Superior temporal gyrus (tissue), 1 donor: Measurements from ENCODE around the gene CZIB.
A peak's percentile ranks its signal among the peaks of the same experiment; 100 is the strongest.
"Not testable (repeated sequence)": the region's sequence is repeated elsewhere in the genome, so short reads cannot be mapped to it uniquely, and the experiment has no call there.

Source experiments
- DNase-seq: peaks from one replicate; pipeline ENCODE4 v3.0.0-alpha.2; 2016; ENCODE audit errors: extremely low spot score

Gene CZIB

DNA sequence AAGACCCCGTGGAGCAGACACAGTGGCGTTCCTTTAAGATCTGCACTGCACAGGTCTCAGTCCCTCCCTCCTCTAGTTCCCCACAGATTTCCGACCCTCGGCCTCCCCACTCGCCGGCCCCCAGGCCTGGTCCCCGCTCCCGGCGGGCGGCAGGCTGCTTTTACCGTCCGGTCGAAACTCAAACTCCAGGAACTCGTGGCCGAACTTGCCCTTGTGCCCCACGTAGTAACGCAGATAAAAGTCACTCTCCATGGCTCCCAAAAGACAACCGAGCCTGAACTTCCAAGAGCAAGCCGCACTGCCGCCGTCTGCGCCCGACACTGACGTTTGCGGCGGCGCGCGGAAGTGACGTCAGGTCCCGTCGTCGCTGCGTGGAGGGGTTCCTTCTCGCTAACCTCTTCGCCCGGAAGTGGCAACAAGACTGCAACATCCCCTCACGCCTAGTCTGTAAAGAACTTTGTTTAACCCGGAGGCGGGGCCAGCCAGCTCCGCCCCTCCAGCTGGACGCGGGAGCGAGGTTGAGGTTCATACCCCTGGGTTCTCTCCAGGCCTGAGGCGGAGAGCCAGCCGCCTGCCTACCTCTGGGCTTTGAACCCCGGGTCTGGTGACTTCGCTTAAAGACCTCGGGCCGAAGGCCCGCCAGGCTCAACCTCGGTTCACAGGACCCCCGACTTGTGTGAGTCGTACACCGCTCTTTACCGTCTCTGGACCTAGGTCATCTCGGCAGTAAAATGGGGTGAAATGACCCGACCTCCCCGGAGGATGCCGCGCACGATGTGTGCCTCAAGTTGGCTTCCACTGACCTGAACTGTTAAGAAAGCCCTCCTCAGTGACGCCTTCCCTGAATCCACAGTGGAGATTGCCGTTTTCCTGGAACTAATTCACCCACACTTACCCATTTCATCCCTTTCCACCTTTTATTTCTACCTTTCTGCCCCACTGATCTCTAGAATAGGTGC, 18.0 kb upstream of the CZIB start, which contains the start of gene MAGOH:
MAGOH (minus strand) TSS at position 322 of the 959 bp plus-strand sequence; CDS start at position 252, 70 bp downstream.
- peak; percentile 97 for DNase-seq

DNA sequence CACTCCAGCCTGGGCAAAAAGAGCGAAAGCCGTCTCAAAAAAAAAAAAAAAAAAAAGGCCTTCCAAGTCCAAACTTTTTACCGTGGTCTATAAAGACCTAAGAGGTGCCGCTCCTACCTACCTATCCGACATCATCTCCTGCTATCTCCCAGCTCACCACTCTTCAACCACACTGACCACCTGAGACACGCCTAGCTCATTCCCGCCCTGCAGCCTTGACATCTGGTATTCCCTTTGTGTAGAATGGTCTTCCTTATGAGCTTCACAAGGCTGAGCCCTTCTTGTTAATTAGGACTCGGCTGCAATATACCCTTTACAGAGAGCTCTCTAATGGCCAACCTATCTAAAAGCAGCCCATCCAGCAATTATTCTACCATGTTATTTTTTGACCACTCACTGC, 17.2 kb upstream of the CZIB start:
- no peak for DNase-seq

DNA sequence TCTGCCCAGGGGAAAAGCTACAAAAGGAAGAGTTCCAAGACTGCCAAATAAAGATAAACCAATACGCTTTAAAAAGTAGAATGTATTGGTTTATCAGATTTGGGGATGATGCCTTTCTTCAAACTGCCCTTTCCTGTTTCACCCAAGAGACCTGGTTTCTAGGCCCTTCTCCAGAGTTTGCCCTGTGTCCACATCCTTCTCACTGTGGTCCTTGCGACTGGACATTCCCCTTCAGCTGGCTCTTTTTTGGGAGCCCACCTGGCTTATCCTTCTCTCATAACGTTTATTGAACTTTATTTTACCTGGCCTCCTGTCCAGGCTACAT, 490 bp upstream of the CZIB start:
- no peak for DNase-seq

DNA sequence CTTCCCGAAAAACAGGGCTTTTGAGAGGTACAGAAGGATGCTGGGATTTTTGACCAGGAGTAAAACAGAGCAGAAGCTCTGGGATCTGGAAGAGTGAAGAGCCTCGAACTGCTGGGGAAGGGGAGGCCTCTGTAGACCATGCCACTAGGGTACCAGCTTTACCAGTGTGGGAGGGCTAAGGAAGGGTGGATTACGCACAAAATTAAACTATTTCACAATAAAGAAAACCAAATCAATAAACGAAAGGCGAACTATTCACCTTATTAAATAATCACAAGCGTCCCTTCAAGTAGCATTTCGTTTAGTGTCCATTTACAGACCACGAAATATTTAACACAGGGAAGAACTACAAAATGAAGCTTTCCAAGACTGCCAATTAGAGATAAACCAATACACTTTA, 723 bp downstream of the CZIB start:
- no peak for DNase-seq

DNA sequence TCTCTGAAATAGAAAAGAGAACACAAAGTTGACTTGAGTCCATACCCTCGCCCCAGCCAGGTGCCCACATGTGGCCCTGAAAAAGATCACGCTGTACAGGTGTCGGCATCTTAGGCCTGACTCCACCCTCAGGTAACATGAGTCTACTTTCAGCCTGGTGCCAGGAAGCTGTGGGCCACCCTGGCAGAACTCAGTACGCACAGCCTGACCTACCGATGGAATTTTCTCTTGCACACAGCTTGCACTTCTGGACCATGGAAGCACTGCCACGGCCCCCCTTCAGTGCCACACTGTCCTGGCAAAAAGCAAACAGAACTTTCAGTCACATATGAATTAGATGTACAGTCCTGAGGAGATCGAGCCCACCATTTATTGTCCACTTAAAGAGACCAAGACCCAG, 2.2 kb downstream of the CZIB start:
- no peak for DNase-seq

DNA sequence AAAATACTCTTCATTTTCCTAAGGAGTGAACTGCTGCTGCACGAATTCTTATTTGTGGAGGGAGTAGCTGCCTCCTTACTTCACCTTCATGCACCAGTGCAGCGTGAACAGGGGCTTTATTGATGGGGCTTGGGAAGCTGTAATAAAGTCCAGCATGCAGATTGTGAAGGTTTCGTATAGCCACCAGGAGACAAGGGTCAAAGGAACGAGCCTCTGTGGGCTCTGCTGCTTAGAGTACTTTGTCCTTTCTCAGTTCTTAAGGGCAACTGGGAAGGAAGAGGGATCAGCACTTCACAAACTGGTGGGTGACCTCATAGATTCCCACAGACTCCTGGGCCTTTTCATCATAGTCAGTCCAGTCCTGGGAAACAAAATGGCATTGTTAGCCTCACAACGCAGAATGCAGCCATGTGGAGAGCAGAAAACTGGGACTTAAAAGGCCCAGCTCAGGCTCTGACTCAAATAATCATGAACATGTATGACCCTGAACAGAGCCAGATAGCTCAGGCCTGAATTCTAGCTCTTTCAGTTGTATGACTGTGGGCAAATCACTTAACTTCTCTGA, 6.0 kb downstream of the CZIB start:
- DNase-seq: peak; percentile 16

DNA sequence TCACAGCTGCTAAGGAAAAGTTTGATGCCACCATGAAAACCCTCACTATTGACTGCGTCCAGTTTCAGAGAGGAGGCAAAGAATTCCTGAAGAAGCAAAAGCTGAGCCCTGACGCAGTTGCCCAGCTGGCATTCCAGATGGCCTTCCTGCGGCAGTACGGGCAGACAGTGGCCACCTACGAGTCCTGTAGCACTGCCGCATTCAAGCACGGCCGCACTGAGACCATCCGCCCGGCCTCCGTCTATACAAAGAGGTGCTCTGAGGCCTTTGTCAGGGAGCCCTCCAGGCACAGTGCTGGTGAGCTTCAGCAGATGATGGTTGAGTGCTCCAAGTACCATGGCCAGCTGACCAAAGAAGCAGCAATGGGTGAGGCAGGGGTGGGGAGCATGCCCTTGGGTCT, 9.5 kb downstream of the CZIB start:
- DNase-seq: no peak

DNA sequence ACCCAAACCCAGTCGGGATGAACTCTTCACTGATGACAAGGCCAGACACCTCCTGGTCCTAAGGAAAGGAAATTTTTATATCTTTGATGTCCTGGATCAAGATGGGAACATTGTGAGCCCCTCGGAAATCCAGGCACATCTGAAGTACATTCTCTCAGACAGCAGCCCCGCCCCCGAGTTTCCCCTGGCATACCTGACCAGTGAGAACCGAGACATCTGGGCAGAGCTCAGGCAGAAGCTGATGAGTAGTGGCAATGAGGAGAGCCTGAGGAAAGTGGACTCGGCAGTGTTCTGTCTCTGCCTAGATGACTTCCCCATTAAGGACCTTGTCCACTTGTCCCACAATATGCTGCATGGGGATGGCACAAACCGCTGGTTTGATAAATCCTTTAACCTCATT, 10.1 kb downstream of the CZIB start:
- no peak for DNase-seq

DNA sequence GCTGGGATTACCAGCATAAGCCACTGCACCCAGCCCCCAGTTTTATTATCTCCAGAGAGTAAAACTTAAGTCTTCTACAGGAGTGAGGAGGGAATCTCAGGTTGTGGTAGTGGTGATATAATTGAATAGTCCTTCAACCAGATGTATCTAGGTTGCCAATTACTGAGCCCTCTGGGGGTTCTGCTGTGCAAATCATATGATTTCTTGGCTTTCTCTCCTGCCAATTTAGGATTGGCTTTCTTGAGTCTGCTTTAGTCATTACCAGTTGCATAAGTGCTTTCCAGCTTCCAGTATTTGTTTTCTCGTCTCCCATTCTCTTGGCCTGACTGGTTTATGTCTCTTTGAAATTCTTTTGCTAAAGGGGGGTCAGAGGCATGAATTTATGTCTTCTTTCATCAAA, 12.7 kb downstream of the CZIB start:
- DNase-seq: no peak

DNA sequence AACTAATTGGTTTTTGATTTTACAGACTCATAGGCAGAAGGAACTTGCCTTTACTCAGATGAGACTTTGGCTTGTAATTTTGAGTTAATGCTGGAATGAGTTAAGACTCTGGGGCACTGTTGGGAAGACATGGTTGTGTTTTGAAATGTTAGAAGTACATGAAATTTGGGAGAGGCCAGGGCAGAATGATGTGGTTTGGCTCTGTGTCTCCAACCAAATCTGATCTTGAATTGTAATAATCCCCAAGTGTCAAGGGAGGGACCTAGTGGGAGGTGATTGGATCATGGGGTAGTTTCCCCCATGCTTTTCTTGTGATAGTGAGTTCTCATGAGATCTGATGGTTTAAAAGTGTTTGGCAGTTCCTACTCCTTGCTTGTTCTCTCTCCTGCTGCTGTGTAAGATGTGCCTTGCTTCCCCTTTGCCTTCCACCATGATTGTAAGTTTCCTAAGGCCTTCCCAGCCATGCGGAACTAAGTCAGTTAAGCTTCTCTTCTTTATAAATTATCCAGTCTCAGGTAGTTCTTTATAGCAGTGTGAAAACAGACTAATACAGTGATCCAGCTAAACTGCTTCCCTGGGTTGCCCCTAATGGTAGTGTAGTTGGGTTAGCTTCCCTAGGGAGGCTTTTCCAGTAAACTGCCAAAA, 13.6 kb downstream of the CZIB start:
- DNase-seq: no peak

DNA sequence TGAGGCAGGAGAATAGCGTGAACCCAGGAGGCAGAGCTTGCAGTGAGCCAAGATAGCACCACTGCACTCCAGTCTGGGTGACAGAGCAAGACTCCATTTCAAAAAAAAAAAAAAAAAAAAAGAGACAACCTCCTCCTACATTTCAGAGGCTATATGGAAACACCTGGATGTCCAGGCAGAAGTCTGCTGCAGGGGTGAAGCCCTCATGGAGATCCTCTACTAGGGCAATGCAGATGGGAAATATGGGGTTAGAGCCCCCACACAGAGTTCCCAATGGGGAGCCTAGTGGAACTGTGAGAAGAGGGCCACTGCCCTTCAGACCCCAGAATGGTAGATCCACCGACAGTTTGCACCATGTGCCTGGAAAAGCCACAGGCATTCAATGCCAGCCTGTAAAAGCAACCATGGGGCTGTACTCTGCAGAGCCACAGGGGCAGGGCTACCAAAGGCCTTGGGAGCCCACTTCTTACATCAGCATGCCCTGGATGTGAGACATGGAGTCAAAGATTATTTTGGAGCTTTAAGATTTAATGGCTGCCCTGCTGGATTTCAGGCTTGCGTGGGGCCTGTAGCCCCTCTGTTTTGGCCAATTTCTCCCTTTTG, 14.2 kb downstream of the CZIB start:
- DNase-seq: not testable (repeated sequence)

DNA sequence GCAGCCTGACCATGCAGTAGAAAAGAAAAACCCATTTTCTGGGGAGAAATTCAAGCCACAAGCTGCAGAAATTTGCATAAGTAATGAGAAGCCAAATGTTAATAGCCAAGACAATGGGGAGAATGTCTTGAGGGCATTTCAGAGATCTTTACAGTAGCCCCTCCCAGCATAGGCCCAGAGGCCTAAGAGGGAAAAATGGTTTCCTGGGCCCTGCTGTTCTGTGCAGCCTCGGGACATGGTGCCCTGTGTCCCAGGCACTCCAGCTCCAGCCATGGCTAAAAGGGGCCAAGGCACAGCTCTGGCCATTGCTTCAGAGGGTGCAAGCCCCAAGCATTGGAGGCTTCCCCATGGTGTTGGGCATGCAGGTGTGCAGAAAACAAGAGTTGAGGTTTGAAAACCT, 14.9 kb downstream of the CZIB start:
- not testable (repeated sequence) for DNase-seq

DNA sequence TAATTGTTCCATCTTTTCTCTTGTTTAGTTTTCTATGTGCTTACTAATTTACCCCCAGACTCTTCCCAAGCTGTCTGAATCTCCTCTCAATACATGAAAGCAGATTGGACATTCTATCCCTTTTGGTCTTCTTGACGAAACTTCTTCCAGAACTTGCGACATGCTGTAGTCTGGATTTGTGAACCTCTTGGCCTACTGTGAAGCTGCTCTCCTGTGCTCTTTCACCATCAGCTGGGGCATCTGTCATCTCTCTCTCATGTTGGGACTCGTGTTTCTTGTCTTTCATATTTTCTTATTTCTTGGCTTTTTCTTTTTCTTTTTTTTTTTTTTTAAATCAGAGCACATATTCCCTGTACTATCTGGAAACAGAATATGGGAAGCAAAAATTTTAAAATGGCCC, 17.0 kb downstream of the CZIB start:
- no peak for DNase-seq

DNA sequence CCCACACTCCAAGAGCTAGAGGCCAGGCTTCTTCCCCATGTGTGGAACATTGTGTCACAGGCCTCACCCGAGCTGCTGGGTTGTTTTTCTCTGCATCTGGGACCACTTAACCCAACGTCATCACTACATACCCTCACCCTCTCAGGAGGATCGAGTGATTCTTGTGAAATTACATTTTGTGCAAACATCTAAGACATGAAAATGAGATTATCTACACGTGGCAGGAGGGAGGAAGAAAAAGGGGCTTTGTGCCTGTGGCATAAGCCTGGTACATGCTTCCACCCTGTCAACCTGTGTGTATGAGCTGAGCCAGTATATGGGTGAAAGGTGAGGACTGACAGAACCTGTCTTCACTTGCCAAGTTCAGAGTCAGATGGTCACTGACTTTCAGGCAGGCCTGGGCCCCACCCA, 22.2 kb downstream of the CZIB start:
- DNase-seq: no peak

DNA sequence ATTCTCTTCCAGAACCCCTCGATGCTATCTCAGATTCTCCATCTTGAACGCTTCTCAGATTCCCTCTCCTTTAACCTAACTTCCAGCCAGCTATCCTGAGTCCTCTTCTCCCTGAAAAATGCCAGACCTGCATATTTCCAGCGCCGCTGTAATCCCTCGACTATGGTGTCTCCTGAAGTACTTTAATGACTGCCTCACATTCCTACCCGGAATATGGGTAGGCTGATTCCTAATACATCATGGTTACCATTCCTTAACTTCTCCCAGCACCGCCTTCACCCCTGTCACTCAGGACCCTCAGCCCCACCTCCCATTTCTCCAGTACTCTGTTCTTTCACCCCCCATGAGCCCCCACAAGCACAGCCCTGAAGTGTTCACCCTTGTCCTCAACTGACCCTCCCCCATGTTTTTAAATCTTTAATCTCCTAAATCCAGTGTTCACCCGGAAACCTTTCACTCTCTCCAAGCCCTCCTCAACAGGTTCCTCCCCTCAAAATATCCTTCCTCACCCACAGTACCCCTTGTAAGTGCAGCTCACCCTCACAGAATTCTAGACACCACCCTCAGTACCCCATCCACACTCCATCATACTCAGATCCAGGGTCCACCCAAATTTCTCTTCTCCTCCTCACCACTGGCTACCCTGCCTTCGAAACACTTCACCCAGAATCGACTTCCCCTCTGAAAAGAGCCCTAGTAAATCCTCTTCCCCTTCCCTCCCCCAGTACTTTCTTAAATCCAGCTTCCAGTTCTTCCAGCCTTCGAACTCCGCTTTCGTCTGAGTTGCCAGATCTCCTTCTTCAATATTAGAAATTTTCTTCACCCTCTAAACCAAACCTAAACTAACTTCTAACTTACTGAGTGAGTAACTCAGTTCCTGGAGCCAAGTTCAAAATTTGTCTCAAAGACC, 22.9 kb downstream of the CZIB start:
- DNase-seq: no peak

DNA sequence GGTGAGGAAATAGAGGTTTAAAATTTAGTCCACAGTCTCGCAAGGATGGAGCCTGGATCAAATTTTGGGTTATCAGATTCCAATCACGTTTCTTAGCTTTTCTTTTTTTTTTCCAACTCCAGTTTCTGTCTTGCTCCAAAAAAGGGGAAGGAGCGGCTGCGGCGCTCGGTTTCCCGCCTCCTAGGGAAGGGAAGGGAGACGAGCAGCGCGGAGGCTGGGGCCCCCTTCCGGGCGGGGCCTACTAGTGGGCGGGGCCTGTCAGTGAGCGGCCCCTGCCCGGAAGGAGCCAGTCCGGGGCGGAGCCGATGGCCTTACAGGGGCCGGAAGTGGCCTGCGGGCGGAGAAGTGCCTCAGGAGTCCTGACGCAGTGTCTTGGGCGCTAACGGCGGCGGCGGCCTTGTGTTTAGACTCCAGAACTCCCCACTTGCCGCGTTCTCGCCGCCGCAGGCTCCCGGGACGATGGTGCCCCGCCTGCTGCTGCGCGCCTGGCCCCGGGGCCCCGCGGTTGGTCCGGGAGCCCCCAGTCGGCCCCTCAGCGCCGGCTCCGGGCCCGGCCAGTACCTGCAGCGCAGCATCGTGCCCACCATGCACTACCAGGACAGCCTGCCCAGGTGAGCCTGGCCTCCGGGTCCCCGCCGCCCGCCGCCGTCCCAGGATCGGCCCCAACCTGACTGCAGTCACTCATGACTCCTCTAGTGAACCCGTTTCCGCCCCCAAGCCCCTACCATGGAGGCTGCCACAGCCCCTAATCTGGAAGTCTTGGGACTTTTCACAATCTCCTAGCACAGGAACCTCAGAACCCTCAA, 23.7 kb downstream of the CZIB start, which contains the start of gene CPT2:
CPT2 (plus strand) TSS at position 340 of the 806 bp plus-strand sequence; CDS start at position 460, 120 bp downstream.
- peak; percentile 94 for DNase-seq

DNA sequence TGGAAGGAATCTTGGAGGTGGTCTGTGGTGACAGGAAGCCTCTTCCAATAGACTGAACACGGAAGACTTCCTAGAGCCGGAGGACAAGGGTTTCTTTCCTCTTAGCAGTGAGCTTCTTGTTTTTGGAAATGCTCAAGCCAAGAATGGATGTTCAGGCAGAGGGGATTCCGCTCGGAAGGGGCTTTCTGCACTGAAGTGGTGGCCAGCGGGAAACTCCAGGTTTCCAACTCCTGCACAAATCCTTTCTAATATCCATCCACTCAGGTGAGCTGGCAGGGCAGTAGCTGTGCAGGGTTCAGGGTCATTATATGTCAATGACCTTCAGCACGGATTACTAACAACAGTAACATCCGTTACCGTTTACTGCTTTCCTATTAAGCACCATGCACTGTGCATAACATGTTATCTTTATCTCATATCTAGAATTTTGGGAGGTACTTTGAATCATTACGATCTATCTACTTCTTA, 24.4 kb downstream of the CZIB start:
- DNase-seq: no peak

DNA sequence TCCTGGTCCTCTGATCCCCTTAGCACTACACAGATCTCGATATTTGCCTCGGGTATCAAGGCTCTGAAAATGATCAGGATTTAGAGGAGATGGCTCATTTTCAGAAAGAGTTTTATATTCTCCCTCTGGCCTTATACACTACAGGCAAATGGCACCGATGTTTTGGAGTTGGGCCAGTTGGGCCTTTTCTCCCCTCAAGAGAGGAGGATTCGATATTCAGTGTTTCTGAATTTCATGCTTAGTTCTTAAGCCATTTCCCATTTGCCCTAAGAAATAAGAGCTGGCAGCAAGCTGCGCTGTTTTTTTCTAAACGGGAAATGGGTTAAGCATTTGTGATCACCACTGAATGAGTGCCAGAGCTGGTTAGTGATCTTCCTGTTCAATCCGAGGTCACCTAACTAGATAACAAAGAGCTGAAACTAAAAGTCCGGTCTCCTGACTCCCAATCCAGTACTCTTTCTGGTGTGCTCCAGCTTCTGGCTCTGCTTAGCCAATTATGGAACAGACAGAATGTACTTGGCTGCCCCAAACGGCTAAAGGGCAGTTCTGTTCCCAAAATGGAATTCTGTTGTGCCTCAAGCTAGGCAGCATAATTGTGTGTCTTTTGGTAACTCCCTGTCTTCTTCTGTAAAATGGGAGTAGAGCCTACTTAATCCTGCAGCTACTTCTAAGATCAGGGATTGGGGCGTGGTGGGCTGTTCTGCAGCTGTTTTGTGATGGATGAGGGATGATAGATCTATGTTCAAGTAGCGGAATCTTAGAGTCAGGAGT, 25.0 kb downstream of the CZIB start:
- DNase-seq: no peak

DNA sequence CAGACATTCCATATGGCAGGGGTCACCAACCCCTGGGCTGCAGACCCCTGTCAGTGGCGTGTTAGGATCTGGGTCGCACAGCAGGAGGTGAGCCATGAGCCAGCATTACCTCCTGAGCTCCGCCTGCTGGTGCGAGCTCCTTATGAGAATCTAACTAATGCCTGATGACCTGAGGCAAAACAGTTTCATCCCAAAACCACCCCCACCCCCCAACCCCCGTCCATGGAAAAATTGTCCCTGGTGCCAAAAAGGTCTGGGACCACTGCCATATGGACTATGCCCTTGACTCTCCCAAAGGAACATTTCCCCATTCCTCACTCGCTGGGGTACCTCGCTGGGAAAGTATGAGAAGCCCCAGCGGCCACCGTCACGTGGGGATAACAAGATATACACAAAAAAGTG, 30.2 kb downstream of the CZIB start:
- no peak for DNase-seq
